ENCODE measurements around the gene CCT2. TPM values are rescaled to one million over a fixed set of nuclear protein-coding genes. Genes with fewer than 3 reads are reported as not detected.
"Not testable (repeated sequence)": the region's sequence is repeated elsewhere in the genome, so short reads cannot be mapped to it uniquely, and the experiment has no call there.

CCT2 gene
- total RNA-seq, 2 experiments from 2014 or later, result 293 to 360 TPM

DNA sequence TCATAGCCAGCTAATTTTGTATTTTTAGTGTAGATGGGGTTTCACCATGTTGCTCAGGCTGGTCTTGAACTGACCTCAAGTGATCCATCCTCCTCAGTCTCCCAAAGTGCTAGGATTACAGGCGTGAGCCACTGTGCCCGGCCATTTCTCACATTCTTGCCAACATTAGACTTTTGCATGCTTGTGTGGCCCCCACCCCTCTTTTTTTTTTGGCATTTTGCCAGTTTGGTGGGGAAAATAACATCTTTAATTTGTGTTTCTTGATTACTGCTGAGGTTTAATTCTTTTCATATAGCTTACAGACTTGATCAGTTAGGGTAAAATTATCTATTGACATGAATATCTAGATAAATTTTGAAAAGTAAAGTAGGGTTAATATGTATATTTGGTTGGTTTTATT, 3.8 kb downstream of the CCT2 start:
- ChIA-PET POLR2A (no interaction called here), CTCF (no interaction called here)
- no peak for DNase-seq
- intact Hi-C loops (cut with DNase I, micrococcal nuclease), result loop anchor here (5.0 to 10.0 kb wide), 5 partner anchors 117 to 778 kb away; partner anchors contain the start of genes CNOT2 (in 2 of the 2), FRS2 (in 1 of the 2), KCNMB4 (in 1 of the 2) and RAB3IP (in 1 of the 2)
- H3K4me1 Mint-ChIP-seq, result peaks cover 37% of the 10 kb centered on the region
- H3K27ac Mint-ChIP-seq, result peak overlapping the region; percentile 13
- H3K27me3 Mint-ChIP-seq, result no peaks in the 10 kb centered on the region
- H3K36me3 Mint-ChIP-seq (ENCODE audit: low read depth), result peaks cover 56% of the 10 kb centered on the region
- no peak overlapping the region for H3K4me3 Mint-ChIP-seq
- ATAC-seq, result no peak
- H3K9me3 Mint-ChIP-seq (ENCODE audit: low read depth), result no peaks in the 10 kb centered on the region

DNA sequence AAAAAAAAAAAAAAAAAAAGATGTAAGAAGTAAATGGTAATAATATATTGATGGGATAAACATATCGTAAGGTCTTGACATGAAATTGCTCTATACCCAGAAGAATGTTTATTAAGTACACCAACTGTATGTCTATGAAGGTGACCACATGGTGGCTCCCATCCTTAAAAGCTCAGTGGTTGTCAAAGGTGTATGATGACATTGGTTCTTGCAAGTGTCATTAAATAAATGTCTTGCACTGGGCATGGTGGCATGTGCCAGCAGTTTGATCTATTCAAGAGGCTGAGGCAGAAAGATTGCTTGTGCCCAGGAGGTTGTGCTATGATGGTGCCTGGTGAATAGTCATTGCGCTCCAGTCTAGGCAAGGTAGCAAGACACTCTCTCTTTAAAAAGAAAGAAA, 10.4 kb downstream of the CCT2 start:
- H3K9me3 Mint-ChIP-seq (ENCODE audit: low read depth), result no peaks in the 10 kb centered on the region
- no peak for DNase-seq
- intact Hi-C loops (cut with DNase I, micrococcal nuclease), result no loop called here
- H3K27me3 Mint-ChIP-seq, result no peaks in the 10 kb centered on the region
- no peak overlapping the region for H3K27ac Mint-ChIP-seq
- H3K36me3 Mint-ChIP-seq (ENCODE audit: low read depth), result peaks cover 69% of the 10 kb centered on the region
- peaks cover 12% of the 10 kb centered on the region for H3K4me1 Mint-ChIP-seq
- CTCF ChIA-PET, result no interaction called here
- no peak for ATAC-seq
- POLR2A ChIA-PET, result interaction anchor here (0.7 kb wide), 1 partner anchor 27 kb away, joined by 6 read pairs; no protein-coding TSS in a partner anchor
- H3K4me3 Mint-ChIP-seq, result no peak overlapping the region

DNA sequence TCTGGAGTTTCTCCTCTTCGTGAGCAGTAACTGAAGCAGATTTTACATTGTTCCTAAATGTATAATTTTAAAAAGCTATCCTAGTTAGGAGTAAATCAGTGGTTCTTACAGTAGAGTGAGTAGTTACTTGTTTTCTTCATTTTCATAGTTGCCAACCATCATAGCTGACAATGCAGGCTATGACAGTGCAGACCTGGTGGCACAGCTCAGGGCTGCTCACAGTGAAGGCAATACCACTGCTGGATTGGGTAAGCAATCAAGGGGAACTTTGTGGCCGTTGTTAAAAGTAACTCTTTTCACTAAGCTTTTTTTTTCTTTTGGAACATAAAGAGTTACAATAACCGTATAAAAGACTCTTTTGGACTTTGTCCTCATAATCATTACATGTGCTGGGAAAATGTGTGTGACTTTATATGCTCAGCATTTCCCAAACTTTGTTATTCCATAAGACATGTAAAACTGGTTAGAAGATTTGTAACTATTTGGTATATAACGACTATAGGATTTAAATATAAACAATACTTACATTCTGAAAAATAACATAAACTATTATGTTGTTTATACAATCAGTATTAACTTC, 13.0 kb downstream of the CCT2 start:
- intact Hi-C loops (cut with DNase I, micrococcal nuclease), result no loop called here
- ATAC-seq, result peak; percentile 44
- no peak overlapping the region for H3K27ac Mint-ChIP-seq
- ChIA-PET CTCF (interaction anchor here (0.6 to 1.9 kb wide), 2 partner anchors 12 to 40 kb away, joined by 3 to 4 read pairs; no protein-coding TSS in a partner anchor), POLR2A (no interaction called here)
- peaks cover 5% of the 10 kb centered on the region for H3K4me1 Mint-ChIP-seq
- H3K9me3 Mint-ChIP-seq (ENCODE audit: low read depth), result peaks cover 2% of the 10 kb centered on the region
- no peak for DNase-seq
- H3K36me3 Mint-ChIP-seq (ENCODE audit: low read depth), result peaks cover 73% of the 10 kb centered on the region
- no peak overlapping the region for H3K4me3 Mint-ChIP-seq
- no peaks in the 10 kb centered on the region for H3K27me3 Mint-ChIP-seq

DNA sequence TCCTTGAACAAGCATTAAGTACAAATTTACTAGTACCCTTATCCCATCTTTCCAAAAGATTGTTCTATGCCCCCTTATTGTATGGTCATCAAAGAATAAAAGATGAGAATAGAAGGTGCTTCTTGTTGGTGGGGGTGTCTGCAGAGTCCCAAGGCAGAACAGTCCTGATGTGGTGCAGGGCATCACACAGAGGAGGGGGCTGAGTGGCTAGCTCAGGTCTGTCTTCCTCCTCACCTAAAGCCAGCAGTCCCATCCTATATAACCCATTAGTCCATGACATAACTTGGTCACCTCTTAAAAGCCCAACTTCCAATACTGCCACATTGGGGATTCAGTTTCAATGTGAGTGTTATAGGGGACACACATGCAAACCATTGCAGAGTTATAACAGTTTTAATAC, 15.5 kb downstream of the CCT2 start:
- ChIA-PET CTCF (interaction anchor here (1.8 kb wide), 1 partner anchor 15 kb away, joined by 6 read pairs; the partner anchor contains the start of gene CCT2), POLR2A (no interaction called here)
- ATAC-seq (no peak), DNase-seq (no peak)
- Mint-ChIP-seq H3K9me3 (ENCODE audit: low read depth) (peaks cover 2% of the 10 kb centered on the region), H3K27ac (no peak overlapping the region), H3K4me3 (no peak overlapping the region), H3K36me3 (ENCODE audit: low read depth) (peaks cover 61% of the 10 kb centered on the region), H3K4me1 (peaks cover 1% of the 10 kb centered on the region), H3K27me3 (no peaks in the 10 kb centered on the region)
- intact Hi-C loops (cut with DNase I, micrococcal nuclease), result no loop called here

DNA sequence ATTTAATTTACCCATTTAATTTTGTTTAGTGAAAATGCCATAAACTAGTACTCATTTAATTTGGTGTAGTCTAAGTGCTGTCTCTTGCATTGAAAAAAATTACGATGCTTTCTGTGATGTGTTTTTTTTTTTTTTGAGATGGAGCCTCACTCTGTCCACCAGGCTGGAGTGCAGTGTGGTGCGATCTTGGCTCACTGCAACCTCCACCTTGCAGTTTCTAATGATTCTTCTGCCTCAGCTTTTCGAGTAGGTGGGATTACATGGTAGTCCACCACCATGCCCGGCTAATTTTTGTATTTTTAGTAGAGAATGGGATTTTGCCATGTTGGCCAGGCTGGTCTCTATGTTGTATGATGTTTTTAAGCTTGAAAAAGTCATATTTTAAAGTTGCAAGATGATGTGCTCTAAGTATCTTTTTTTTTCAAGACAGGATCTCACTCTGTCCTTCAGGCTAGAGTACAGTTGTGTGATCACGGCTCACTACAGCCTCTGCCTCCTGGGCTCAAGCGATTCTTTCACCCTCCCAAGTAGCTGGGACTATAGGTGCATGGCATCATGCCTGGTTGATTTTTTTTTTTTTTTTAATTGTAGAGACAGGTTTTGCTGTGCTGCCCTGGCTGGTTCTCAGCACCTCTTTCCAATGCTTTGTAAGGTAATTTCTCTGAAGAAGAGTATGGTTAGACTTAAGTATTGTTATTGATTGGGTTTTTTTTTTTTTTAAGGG, 16.9 kb downstream of the CCT2 start:
- H3K4me1 Mint-ChIP-seq, result no peaks in the 10 kb centered on the region
- intact Hi-C loops (cut with DNase I, micrococcal nuclease), result no loop called here
- ChIA-PET POLR2A (interaction anchor here (0.6 kb wide), 2 partner anchors 10 to 22 kb away, joined by 3 read pairs; no protein-coding TSS in a partner anchor), CTCF (no interaction called here)
- H3K4me3 Mint-ChIP-seq, result no peak overlapping the region
- peaks cover 54% of the 10 kb centered on the region for H3K36me3 Mint-ChIP-seq (ENCODE audit: low read depth)
- DNase-seq, result no peak
- H3K27ac Mint-ChIP-seq, result no peak overlapping the region
- no peak for ATAC-seq
- peaks cover 2% of the 10 kb centered on the region for H3K9me3 Mint-ChIP-seq (ENCODE audit: low read depth)
- H3K27me3 Mint-ChIP-seq, result no peaks in the 10 kb centered on the region

DNA sequence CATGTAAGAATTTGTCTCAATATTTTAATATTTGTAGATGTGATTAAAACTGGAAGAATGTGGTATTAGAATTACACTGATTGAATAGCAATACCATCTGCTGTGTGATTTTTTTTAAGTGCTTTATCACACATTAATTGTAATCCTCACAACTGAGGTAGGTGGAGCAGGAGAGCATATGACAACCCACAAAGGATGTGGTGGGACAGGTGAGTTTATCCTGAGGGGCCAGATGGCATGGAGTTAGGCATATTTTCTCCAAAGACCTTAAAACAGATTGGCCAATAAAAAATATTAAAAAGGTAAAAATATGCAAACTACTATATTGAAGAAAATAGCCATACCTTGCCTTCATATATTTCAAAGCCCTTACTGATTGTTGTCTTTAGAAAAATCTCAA, 17.7 kb downstream of the CCT2 start:
- no peak overlapping the region for H3K4me3 Mint-ChIP-seq
- intact Hi-C loops (cut with DNase I, micrococcal nuclease), result no loop called here
- ATAC-seq (no peak), DNase-seq (no peak)
- no peaks in the 10 kb centered on the region for H3K27me3 Mint-ChIP-seq
- H3K36me3 Mint-ChIP-seq (ENCODE audit: low read depth), result peaks cover 48% of the 10 kb centered on the region
- H3K9me3 Mint-ChIP-seq (ENCODE audit: low read depth), result peaks cover 2% of the 10 kb centered on the region
- no peak overlapping the region for H3K27ac Mint-ChIP-seq
- ChIA-PET POLR2A (no interaction called here), CTCF (no interaction called here)
- no peaks in the 10 kb centered on the region for H3K4me1 Mint-ChIP-seq

DNA sequence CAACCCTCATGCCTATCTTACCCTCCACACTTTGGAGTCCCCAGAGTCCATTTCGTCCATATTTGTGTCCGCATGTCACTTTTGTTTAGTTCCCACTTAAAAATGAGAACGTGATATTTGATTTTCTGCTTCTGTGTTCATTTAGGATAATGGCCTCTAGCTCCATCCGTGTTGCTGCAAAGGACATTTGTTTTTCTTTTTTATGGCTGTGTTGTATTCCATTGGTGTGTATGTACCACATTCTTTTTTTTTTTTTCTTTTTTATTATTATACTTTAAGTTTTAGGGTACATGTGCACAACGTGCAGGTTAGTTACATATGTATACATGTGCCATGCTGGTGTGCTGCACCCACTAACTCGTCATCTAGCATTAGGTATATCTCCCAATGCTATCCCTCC, 18.3 kb downstream of the CCT2 start:
- H3K27me3 Mint-ChIP-seq; H3K4me3 Mint-ChIP-seq; H3K9me3 Mint-ChIP-seq (ENCODE audit: low read depth); DNase-seq; CTCF ChIA-PET; H3K4me1 Mint-ChIP-seq; intact Hi-C loops (cut with DNase I, micrococcal nuclease); POLR2A ChIA-PET; H3K27ac Mint-ChIP-seq; ATAC-seq: not testable (repeated sequence)
- H3K36me3 Mint-ChIP-seq (ENCODE audit: low read depth), result peaks cover 44% of the 10 kb centered on the region

DNA sequence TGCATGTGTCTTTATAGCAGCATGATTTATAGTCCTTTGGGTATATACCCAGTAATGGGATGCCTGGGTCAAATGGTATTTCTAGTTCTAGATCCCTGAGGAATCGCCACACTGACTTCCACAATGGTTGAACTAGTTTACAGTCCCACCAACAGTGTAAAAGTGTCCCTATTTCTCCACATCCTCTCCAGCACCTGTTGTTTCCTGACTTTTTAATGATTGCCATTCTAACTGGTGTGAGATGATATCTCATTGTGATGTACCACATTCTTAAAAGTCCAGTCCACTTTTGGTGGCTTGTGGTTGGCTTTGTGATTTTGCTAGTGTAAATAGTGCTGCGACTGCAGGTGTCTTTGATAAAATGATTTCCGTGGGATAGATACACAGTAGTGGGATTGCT, 19.0 kb downstream of the CCT2 start:
- intact Hi-C loops (cut with DNase I, micrococcal nuclease); H3K4me1 Mint-ChIP-seq; H3K4me3 Mint-ChIP-seq; ATAC-seq; DNase-seq; H3K27ac Mint-ChIP-seq; CTCF ChIA-PET; POLR2A ChIA-PET; H3K27me3 Mint-ChIP-seq; H3K9me3 Mint-ChIP-seq (ENCODE audit: low read depth): not testable (repeated sequence)
- H3K36me3 Mint-ChIP-seq (ENCODE audit: low read depth), result peaks cover 39% of the 10 kb centered on the region

DNA sequence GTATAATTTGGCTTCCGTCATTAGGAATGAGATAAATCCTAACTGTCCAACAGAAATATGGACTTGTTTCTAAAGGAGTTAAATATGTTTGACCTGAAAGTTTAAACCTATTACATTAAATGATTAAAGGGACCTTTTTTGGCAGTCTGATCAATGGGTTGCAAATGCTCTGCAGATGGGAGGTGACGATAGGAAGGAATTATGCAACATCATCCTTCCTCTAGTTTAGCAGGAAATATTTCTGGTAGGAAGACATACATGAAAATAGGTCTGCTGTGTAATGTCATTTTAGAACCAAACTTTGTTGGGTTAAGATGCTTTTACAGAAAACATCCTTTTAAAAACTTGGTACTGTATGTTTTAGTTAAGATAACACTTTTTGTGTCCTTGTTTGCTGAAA, 22.9 kb downstream of the CCT2 start:
- Mint-ChIP-seq H3K4me1 (no peaks in the 10 kb centered on the region), H3K27ac (no peak overlapping the region), H3K9me3 (ENCODE audit: low read depth) (no peaks in the 10 kb centered on the region), H3K36me3 (ENCODE audit: low read depth) (peaks cover 8% of the 10 kb centered on the region), H3K27me3 (peaks cover 2% of the 10 kb centered on the region), H3K4me3 (no peak overlapping the region)
- DNase-seq, result no peak
- ATAC-seq, result no peak
- intact Hi-C loops (cut with DNase I, micrococcal nuclease), result no loop called here
- ChIA-PET CTCF (interaction anchor here (0.7 kb wide), 1 partner anchor 12 kb away, joined by 4 read pairs; no protein-coding TSS in a partner anchor), POLR2A (no interaction called here)

DNA sequence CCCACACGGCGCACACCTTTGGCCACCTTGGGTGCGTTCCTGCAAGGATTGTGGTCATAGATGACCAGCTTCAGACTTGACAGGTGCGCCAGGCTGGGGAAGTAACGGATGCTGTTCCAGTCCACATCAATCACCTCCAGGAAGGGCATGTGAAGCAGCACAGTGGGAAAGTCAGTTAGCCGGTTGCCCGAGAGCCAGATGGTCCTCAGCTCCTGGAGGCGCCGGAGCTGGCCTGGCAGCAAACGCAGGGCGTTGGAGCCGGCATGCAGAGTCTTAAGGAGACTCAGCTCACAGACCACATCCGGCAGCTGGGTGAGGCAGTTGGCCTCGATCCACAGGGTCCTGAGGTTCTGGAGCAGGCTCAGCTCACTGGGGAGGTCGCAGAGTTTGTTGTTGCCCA, 24.9 kb downstream of the CCT2 start:
- Mint-ChIP-seq H3K4me1 (no peaks in the 10 kb centered on the region), H3K27me3 (peaks cover 2% of the 10 kb centered on the region), H3K4me3 (no peak overlapping the region), H3K36me3 (ENCODE audit: low read depth) (no peaks in the 10 kb centered on the region), H3K9me3 (ENCODE audit: low read depth) (no peaks in the 10 kb centered on the region), H3K27ac (no peak overlapping the region)
- POLR2A ChIA-PET, result interaction anchor here (0.6 kb wide), 1 partner anchor 16 kb away, joined by 4 read pairs; no protein-coding TSS in a partner anchor
- ATAC-seq (no peak), DNase-seq (no peak)
- intact Hi-C loops (cut with DNase I, micrococcal nuclease), result no loop called here
- CTCF ChIA-PET, result interaction anchor here (0.6 to 0.9 kb wide), 5 partner anchors 37 to 341 kb away, joined by 3 to 4 read pairs (median 3); no protein-coding TSS in a partner anchor

DNA sequence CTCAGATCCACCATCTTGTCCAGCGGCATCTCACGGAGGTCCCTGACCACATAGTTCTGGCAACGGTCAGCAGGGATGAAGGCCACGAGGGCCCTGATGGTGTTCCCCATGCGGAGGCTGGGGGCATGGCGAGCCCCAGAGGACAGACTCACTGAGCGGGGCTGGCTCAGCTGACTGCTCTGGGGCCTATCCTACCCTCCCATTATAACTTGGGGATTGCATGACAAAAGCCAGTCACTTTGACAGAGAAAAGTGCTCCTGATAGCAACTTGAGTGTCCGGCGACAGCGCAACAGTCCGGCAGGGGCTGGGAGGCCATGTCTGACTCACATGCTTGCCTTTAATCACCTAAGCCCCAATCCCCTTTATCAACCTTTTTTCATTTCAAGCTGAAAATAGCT, 25.5 kb downstream of the CCT2 start, which contains the start of gene LRRC10:
TSS of gene LRRC10 (minus strand) at position 179 of the 400 bp plus-strand sequence. CDS start at position 110, 69 bp downstream.
- intact Hi-C loops (cut with DNase I, micrococcal nuclease), result no loop called here
- POLR2A ChIA-PET, result interaction anchor here (0.6 to 0.7 kb wide), 2 partner anchors 16 to 18 kb away, joined by 4 read pairs; no protein-coding TSS in a partner anchor
- no peak within 1 kb of the TSS for H3K27ac Mint-ChIP-seq
- ATAC-seq (no peak), DNase-seq (no peak)
- H3K9me3 Mint-ChIP-seq (ENCODE audit: low read depth), result no peaks in the 10 kb centered on the region
- CTCF ChIA-PET, result interaction anchor here (0.5 to 0.6 kb wide), 4 partner anchors 37 to 342 kb away, joined by 3 to 4 read pairs (median 3); no protein-coding TSS in a partner anchor
- H3K4me1 Mint-ChIP-seq, result no peaks in the 10 kb centered on the region
- no peak within 1 kb of the TSS for H3K4me3 Mint-ChIP-seq
- H3K36me3 Mint-ChIP-seq (ENCODE audit: low read depth), result no peaks in the 10 kb centered on the region
- peaks cover 2% of the 10 kb centered on the region for H3K27me3 Mint-ChIP-seq

DNA sequence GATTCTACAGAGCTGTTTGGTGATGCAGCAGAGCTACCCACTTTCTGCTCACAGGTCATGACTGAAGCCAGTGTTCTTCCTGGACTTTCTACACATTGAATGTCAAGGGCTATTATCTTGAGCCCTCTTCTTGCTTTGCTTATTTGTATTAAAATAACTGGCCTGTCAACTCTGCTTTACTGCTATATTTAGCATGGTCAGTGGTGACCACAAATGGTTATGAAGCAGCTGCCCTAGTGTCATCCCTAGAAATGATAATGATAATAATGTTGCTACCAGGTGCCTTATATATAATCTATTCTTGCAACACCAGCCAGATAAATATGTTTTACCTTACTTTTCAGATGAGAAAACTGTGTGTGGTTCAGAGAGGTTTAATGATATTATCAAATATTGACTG, 28.1 kb downstream of the CCT2 start:
- no peaks in the 10 kb centered on the region for H3K9me3 Mint-ChIP-seq (ENCODE audit: low read depth)
- no peaks in the 10 kb centered on the region for H3K4me1 Mint-ChIP-seq
- ATAC-seq (no peak), DNase-seq (no peak)
- peaks cover 2% of the 10 kb centered on the region for H3K27me3 Mint-ChIP-seq
- POLR2A ChIA-PET, result no interaction called here
- CTCF ChIA-PET, result no interaction called here
- no peak overlapping the region for H3K27ac Mint-ChIP-seq
- no peak overlapping the region for H3K4me3 Mint-ChIP-seq
- H3K36me3 Mint-ChIP-seq (ENCODE audit: low read depth), result no peaks in the 10 kb centered on the region
- intact Hi-C loops (cut with DNase I, micrococcal nuclease), result no loop called here
